Uterus (tissue), 2 donors: Measurements from ENCODE around the gene DSG2.

ENCODE experiments used
- POLR2A ChIP-seq, 2 donors: fragments of 450-650 bp; IDR thresholded peaks; one replicate each; pipeline ENCODE4 v1.6.1; 2016; ENCODE audit warnings: antibody characterized with exemption in 2 of 2, mild to moderate bottlenecking in 1 of 2, moderate library complexity in 1 of 2
- TF ChIP-seq, protein P1 (sequence below), 4 experiments: fragments of 200-600 bp in 2 of 4; fragments of 450-650 bp in 2 of 4; sonication (generic) in 2 of 4; IDR thresholded peaks; one replicate each; pipeline ENCODE4 v1.5.1; 2016 to 2019; ENCODE audit warnings: antibody characterized with exemption in 4 of 4, mild to moderate bottlenecking in 2 of 4, moderate library complexity in 1 of 4

DNA sequence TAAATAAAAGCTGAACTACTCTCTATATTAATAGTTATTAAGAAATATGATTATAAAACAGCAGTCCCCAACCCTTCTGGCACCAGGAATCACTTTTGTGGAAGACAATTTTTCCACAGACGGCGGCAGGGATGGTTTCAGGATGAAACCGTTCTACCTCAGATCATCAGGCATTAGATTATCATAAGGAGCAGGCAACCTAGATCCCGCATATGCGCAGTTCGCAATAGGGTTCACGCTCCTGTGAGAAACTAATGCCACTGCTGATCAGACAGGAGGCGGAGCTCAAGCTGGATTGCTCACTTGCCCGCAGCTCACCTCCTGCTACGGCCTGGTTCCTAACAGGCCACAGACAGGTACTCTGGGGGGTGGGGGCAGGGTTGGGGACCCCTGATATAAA is 19.3 kb upstream of the DSG2 start:
- TF ChIP-seq, protein P1, sequence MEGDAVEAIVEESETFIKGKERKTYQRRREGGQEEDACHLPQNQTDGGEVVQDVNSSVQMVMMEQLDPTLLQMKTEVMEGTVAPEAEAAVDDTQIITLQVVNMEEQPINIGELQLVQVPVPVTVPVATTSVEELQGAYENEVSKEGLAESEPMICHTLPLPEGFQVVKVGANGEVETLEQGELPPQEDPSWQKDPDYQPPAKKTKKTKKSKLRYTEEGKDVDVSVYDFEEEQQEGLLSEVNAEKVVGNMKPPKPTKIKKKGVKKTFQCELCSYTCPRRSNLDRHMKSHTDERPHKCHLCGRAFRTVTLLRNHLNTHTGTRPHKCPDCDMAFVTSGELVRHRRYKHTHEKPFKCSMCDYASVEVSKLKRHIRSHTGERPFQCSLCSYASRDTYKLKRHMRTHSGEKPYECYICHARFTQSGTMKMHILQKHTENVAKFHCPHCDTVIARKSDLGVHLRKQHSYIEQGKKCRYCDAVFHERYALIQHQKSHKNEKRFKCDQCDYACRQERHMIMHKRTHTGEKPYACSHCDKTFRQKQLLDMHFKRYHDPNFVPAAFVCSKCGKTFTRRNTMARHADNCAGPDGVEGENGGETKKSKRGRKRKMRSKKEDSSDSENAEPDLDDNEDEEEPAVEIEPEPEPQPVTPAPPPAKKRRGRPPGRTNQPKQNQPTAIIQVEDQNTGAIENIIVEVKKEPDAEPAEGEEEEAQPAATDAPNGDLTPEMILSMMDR (IDR thresholded peaks at IDR 0.05) = no peak
- TF ChIP-seq POLR2A (IDR thresholded peaks at IDR 0.05) = no peak
